Right lung (tissue), 5 donors: Measurements from ENCODE around the gene TBX21. TPM values are rescaled to one million over a fixed set of nuclear protein-coding genes. Genes with fewer than 3 reads are reported as not detected.

Source experiments
- DNase-seq, 2 donors: peaks; one replicate each; pipeline ENCODE4 v3.0.0-alpha.2; 2013
- polyA plus RNA-seq, 5 donors: library from polyadenylated mRNA; unstranded; fragments of 120-200 nt; gene quantifications; one replicate each; pipeline versions ENCODE4 v1.2.1 to v1.2.3, GENCODE V29; 2013; ENCODE audit warnings: inconsistent platforms in 1 of 5, low replicate concordance in 1 of 5; ENCODE audit not compliant: insufficient read length in 5 of 5, insufficient read depth in 1 of 5

The TBX21 gene
- polyA plus RNA-seq, 5 donors = 0.09 to 0.64 (median 0.27) TPM

DNA sequence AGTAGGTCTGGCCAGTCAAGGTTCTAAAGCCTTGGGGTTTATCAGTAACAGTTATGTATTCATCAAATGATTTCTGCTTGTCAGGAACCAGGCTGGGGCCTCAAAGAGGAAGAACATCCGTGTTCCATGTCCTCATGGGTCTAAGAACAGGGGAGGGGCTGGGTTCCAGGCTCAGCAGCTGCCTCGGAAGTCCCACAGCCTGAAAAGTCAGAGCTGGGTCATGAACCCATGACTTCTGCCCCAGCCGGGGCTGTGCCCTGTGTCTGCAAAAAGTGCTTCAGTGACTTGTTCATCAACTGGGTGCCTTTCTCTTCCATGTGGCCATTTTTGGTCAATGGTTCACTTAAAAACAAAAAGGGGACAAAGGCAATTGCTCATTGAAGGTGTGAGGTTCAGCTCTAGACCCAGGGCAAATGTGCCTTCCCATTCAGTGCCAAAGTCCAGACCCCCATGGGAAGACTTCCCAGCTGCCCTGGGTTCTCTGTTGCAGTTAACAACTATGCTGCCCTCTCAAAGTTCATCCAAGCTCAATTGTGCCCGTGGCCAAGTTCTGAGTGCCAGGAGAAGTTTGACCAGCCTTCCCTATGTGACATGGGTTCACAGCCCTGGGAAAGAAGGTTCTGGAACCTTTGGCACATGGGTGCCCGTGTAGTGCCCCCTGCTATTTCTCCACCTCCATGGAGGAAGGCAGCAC, 20.6 kb upstream of the TBX21 start:
- no peak for DNase-seq

- no peak for DNase-seq
Measured at GRCh38 chr17:47713980-47714700, 18.9 kb upstream of the TBX21 start.

- no peak for DNase-seq
Measured at GRCh38 chr17:47714773-47715396, 18.2 kb upstream of the TBX21 start.

DNA sequence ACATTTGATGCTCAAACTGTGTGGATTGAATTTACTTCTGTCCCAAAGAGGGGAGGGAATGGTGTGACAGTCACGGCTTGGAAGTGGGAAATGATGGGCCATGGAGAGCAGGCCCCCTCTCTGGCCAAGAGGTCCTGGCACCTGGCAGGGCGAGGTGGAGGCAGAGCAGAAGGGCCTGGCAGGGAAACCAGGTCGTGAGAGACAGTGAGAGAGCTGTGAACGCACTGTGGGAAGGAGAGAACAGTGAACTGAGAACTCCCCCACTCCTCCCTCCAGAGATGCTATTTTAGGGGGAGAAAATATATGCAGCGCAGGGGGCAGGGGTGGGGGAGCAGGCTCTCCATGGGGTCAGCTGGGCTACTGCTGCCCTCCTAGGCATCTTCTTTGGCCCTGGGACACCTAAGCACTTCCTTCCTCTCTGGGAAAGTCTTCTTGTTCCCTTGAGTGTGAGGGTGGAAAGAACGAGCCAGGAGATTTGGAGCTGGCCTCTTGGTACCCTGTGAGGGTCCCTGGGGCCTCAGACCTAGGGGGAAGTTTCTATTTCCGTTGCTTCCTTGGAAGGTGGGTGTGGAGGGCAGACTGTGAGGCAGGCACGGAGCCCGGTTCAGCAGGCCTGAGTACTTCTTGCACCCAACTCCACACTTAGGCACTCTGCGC, 17.2 kb upstream of the TBX21 start:
- no peak for DNase-seq

GRCh38 chr17:47716375-47716774, 16.7 kb upstream of the TBX21 start:
- no peak for DNase-seq

DNA sequence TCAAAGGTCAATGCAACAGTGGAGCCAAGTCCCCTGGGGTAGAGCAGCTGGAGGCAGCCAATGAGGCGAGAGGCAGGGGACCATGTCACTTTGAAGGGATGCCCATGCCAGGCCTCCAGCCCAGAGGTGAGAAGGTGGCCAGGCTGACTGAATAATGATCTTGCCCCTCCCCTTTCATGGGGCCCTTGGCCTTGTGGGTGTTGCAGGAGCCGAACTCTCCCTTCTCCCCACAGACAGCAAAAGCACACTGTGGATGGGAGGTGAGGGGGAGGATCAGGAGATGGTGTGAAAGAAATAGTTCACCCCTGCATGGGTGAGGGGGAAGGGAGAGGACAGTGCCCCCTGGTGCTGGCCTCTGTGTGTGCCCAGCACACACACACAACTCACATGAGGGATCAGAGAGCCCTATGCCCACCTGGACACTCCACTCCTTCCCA, 15.8 kb upstream of the TBX21 start:
- DNase-seq = no peak

DNA sequence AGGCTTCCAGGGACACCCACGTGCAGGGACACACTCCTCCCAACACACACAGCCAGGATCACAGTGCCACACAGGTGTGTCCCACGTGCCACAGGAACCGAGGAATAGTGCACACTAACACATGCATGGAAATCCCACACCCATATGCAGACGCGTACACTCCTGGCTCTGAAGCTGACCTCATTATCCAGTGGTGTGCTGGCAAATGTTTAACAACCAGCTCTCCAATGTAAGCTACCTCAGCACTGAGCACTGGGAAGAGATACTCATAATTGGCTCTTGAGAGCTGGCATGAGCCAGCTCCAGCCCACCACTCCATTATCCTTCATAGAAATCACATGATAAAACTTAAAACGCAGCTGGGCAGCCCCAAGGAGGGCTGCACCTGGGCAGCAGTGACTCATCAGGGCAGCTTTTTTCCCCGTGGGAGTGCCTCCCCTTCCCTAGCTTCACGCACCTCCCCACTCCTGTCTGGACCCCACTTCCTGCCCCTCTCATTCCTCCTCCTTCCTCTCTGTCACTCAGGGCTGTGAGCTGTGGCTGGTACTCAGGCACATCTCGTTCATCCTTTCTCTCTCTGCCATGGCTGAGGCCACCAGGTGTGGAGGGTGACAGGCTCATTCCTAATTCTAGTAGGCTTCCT, 14.9 kb upstream of the TBX21 start:
- no peak for DNase-seq

- DNase-seq = no peak
Measured at GRCh38 chr17:47718634-47719405, 14.2 kb upstream of the TBX21 start.

DNA sequence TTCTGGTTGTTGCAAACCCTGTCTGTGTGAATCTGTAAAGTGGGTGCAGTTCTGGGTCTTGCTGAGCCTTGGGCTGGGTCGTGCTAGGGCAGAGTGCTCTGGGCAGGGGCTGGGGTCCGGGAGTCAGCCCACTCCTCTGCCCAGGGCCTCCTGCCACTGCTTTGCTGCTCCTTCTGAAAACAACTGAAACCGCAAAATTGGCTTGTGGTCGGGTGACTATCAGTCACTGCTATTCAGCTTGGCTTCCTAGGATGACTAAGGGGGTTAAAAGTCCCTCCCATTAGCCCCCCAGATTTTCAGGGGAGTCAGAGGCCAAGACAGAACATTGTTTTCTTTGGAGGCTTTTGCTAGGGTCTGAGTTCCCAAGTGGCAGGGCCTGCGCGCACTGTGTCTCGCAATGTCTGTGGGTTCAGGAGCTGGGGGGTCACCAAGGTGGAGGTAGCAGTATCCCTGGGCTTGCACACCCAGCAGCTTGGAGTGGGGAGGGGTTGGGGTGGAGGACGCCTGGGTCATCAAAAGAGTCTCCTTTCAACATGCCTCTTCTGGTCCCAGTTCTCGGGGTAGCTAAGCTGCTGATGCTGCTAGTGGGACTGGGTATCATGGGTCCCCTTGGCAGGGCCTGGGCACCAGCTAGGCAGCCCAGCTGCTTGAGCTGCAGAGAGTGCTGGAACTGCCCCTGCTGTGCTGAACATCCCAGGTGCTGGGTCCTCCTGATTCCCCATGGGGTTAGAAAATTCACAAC, 13.5 kb upstream of the TBX21 start:
- no peak for DNase-seq

DNA sequence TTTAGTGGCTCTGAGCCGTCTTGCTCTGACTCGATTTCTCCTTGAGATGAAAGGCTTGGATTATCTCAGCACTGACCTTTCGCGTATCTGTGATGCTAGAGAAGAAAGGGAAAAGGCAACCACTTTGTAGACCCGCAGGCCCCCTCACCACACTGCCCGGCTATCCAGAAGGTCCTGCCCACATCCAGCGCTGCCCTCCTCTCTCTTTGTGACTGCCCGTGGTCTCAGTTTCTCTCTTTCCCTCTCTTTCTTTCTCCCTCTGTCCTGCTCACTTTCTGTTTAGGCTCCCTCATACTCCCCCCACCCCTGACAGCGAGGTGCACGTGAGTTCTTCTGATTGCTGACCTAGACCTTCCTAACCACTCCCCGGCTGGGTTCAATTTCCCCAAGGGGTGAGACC, 12.8 kb upstream of the TBX21 start:
- no peak for DNase-seq

- no peak for DNase-seq
Measured at GRCh38 chr17:47720754-47721533, 12.1 kb upstream of the TBX21 start.

GRCh38 chr17:47721725-47722124, 11.3 kb upstream of the TBX21 start:
- DNase-seq = no peak

GRCh38 chr17:47724705-47725104, 8.3 kb upstream of the TBX21 start:
- DNase-seq = no peak

- no peak for DNase-seq
Measured at GRCh38 chr17:47725446-47726111, 7.5 kb upstream of the TBX21 start.

DNA sequence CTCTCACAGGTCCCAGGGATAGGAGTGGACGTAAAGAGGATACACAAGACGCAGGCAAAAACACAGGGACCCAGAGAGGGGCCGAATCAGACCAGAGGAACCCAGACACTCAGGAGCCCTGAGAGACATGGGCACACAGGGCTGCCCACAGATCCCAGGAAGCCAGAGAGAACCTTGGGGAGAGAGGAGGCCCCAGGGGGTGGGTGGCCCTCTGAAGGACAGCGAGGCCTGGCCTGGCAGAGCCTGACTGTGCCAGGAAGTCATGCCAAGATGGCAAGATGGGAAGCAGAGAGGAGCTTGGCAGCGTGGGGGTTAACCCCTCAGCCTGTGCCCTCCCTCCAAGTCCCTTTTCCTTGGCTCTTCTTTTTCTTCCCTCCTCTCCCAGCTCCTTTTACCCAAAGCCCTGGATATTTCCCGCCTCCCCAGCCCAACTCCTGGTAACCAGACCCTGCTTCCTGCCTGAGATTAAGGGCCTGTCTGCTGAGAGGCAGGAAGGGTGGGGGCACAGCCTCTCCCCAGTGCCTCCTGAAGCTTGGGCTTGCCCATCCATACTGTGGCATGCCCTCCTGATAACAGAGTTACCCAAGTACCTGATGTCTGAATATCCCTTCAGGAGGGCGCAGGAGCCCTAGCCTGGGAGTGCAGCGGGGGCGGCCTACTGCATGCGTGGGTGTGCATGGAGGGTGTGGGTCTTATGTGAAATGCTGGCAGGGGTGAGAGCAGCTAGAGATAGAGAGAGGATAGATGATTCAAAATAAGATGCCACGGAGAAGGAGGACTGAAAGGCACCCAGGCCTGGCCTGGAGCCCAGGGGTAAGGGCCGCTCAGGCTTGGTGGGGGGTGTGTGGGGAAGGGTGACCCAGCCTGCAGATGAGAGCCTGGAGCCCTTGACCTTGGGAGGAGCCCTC, 6.0 kb upstream of the TBX21 start:
- no peak for DNase-seq

GRCh38 chr17:47727704-47728036, 5.4 kb upstream of the TBX21 start:
- DNase-seq = no peak

DNA sequence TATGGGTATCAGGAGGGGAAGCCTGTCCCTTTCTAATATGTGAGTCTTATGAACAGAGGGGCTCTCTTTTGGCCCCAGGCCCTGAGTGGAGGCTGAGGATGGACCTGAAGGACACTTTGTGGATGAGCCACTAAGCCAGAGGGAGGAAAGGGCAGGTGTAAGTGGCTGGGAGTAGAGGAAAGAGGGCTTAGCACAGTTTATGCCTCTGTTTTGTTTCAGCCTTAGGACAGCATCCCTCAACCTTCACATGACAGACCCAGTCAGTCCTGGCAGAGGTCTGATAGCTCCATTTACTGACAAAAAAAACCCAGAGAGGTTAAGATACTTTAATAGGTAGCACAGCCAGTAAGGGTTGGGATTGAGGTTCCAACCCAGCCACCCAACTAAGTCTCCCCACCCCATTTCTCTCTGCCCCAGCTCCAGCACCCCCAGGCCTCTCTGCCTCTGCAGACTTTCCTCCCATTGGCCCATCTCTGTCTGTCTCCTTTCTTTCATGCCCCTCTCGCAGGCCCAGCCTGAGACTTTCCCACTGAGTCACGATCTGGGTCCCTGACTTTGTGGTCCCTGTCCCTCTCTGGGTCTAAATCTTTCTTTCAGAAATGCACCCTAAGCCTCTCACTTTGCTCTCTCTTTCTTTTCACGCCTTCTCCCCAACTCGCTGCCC, 4.7 kb upstream of the TBX21 start:
- no peak for DNase-seq

GRCh38 chr17:47729476-47729875, 3.6 kb upstream of the TBX21 start:
- no peak for DNase-seq
